Daoy (cell line): ENCODE measurements around the gene DRAXIN. TPM values are rescaled to one million over a fixed set of nuclear protein-coding genes. Genes with fewer than 3 reads are reported as not detected.
A peak's percentile ranks its signal among the peaks of the same experiment; 100 is the strongest.

Experiments used
- DNase-seq: peaks from one replicate; pipeline ENCODE4 v3.0.0-alpha.2; 2015; ENCODE audit warnings: low read depth
- total RNA-seq: library from RNA; depleted of rRNA; stranded (reverse); fragments of >200 nt; shearing (Covaris generic); gene quantifications from 2 replicates; pipeline ENCODE4 v1.2.3, GENCODE V29; 2014

Gene DRAXIN
- total RNA-seq, 1 experiment from 2014 or later, result 0.97 TPM

DNA sequence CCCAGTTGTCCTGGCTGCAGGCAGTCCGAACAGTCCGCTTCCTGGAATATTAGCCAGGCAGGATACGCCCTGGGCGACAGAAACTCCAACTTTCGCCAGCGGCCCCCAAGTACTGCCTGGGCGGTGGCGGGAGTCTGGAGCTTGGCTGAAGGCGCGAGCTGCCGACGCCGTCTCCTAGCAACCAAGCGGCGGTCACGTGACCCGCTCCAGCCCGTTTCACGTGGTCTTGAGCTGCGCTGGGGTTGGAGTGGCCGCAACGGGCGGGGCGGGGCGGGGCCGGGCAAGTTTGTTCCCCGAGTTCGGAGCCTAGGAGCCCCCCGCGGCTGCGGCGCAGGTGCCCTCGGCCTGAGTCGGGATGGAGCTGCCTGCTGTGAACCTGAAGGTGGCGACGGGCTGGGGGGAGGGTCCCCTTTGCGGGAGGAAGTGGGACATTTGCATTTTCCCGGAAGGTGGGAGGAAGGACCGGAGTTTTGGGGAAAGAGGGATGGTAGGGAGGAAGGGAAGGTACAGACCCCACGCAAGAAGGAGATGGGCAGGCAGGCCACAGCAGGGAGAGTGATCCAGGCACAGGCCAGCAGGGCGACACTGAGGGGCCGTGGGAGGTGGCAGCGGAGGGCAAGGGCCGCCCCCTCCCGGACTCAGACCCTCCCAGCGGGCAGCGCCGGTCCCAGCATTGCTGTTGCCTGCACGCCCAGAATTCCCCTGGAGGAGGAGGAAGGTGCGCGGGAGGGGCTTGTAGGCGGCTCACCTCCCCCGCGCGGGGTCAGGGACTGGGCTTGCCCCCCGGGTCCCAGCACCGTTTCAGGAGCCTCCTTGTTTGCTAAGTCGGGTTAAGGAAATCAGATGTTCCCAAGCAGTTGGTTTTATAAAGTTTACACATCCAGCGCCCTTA, 44.6 kb downstream of the DRAXIN start, which contains the start of gene AGTRAP:
AGTRAP (plus strand) TSS at position 283 of the 892 bp plus-strand sequence; CDS start at position 356, 73 bp downstream.
- DNase-seq, result peak; percentile 97

DNA sequence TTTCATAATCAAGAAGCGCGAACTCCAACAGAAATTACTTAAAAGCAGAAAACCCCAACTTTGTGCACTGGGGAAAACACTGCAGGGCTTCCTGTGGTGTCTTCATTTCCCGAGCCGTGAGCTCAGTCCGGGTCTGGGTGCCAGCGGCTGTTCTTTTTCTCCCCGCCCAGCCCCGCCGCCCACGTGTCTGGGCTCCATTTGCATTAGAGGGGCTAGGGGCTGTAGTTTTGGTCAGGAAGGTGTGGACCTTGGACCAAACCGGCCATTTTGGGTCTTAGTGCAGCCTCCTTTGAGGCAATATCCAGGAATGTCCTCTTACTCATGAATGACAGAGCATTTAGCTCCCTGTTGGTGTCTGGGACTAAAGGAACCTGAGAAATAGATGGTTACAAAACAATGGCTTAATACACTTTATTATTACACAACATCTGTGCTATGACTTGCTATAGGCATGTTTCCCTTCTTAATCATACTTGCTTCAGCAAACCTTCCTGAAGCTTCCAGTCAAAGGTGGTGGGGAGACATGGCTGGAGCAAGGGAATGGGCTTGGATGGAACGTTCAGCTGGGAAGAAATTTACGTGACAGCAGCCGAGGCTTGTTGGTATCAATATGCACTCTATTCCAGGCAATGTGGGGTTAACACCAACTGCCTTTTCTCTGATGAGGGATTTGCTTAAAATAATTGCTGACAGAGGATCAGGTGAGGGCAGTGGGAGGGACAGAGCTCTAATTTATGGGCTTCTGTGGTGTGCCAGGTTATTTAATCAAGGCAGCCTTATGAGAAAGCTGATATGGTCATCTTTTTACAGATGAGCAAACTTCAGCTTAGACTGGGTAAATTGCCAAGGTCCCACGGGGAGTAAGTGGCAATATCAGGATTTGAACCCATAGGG, 45.5 kb downstream of the DRAXIN start:
- DNase-seq, result peak; percentile 54

DNA sequence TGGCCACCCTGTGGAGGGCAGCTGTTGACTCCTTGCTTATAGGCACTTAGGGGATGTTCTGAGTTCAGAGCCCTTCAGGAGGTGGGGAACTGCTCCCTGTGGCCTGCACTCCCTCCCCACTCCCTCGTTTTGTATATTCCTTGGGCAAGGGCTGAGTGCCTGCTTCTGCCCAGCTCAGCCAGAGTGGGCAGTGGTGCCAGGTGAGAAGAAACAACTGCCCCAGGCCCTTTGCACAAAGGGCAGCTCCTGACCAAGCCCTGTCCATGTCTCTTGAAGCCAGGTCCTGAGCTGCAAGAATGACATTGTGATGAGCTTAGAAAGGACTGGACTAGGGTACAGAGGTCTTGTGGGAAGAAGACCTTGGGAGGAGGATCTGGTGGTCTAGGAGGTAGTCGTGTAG, 46.6 kb downstream of the DRAXIN start:
- no peak for DNase-seq

DNA sequence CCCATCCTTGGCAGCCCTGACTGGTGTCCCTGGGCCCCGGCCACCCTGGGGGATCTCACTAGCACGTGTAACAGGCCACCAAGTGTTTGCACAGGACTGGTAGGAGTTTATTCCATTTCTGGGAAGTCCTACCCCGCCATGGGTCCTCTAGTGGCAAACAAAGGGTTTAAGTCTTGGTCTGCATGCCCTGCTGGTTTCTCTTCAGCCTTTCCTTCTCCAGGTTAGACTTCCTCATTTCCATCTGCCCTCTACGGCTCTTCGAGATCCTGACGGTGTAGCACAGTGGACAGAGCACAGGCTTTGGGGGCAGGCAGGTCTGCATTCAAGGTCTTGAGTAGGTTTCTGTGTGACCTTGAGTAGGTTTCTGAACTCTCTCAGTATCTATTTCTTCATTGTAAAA, 47.3 kb downstream of the DRAXIN start:
- no peak for DNase-seq

DNA sequence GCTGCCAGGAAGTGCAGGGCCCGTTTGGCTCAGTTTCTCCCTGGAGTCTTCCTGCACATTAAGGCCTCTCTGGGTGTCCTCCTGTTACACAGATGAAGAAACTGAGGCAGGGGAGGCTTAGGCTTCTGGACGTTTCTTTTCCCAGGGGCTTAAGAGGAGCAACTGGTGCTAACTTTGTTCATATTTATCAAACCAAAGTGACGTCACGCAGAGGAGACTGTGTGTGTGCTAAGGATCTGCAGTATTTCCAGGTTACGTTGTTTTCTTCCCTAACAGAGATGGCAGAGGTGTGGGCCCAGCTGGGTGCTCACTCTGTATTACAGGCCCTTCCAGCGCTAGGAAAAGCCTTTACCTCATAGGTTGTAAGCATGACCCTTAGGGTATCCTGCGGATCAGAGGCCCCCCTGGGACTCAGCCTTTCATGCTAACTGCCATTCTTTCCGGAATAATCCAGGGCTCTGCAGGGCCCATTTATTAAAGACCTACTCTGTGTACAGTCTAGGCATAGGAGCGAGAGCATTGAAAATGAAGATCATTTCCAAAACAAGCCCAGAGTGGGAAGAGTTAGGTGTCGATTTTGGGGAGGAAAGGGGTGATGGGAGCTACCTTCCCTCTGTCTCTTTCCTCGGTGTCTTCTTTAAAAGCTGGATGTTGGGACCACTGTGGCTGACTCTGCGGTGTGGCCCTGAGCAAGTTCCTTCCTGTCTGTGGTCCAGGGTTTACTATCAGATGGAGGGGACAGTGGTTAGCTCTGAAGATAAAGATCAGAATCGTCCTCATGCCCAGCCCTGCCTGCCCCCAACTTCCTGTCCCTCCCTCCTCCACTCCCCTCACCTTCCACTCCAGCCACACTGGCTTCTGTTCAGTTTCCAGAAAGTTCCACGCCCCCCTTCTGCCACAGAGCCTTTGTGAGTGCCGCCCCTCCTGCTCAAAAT, 49.0 kb downstream of the DRAXIN start:
- no peak for DNase-seq

DNA sequence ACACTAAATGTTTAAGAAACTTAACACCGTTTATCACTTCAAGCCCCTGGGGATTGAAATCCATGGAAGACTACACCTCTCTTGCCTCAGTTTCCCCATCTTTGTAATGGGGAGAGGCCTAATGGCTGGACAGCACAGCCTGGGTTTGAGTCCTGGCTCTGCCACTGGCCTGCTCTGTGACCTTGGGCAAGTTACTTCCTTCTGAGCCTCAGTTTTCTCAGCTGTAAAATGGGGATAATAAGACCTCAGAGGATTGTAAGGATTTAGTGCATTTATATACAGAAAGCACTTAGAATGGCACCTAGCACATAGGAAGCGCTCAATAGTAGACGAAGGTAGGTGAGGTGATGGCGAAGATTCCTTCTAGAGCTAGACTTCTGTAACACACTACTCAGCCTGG, 50.0 kb downstream of the DRAXIN start:
- DNase-seq, result no peak

DNA sequence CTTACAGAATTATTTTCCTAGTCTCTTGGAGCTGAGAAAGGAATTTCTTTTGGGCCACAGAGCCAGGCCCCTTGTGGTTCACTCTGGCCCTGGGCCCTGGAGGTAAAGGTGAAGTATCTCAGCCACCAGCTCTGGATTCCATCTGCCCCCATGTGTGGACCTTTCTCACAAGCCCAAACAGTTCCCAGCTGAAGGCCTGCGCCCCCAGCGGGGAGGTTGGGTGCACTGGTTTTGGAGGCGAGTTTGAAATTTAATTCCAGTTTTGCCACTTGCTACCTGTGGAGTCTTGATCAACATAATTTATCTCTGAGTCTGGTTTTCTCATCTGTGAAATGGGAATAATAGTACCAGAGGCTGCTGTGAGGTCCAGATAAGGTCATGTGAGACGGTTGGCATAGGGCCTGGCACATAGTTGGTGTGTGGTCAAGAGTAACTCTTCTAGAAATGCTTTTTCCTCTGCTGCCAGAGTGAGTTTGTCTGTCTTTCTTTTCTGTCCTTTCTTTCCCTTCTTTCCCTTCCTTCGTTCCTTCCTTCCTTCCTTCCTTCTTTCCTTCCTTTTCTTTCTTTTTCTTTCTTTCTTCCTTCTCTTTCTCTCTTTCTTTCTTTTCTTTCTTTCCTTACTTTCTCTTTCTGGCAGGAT, 50.5 kb downstream of the DRAXIN start:
- DNase-seq, result no peak

DNA sequence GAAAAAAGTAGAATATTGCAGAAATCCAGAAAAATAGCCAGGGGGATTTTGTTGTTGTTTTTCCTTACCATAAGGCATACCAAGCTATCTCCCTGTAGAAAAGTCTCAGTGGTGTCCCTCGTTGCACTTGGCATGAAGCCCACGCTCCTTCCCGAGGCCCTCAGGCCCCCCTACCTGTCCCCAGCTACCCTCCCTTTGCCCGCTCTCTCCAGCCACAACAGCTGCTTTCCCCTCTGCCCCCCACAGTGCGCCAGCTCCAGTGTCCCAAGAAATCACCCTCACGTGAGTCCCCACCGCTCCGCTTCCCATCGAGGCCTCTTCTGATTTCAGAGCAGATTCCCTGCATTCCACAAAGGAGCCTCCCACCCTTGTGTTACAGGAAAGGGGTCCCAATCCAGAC, 52.8 kb downstream of the DRAXIN start:
- no peak for DNase-seq

DNA sequence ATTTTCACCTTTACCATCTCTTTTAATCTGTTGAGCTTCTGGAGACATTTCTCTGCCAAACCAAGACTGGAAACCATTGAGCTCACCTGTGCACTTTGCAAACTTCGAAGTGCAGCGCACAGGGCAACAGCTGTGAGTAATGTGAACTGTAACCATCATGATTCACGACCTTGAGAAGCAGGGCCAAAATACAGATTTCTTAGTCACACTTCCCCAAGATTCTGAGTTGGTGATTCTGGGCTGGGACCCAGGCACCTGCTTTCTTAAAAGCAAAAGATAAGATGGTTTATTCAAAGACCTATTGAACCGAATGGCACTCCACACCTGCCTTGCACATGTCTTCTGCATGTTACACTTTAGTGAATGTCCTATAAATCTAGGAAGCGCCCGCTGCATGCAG, 54.6 kb downstream of the DRAXIN start:
- no peak for DNase-seq

DNA sequence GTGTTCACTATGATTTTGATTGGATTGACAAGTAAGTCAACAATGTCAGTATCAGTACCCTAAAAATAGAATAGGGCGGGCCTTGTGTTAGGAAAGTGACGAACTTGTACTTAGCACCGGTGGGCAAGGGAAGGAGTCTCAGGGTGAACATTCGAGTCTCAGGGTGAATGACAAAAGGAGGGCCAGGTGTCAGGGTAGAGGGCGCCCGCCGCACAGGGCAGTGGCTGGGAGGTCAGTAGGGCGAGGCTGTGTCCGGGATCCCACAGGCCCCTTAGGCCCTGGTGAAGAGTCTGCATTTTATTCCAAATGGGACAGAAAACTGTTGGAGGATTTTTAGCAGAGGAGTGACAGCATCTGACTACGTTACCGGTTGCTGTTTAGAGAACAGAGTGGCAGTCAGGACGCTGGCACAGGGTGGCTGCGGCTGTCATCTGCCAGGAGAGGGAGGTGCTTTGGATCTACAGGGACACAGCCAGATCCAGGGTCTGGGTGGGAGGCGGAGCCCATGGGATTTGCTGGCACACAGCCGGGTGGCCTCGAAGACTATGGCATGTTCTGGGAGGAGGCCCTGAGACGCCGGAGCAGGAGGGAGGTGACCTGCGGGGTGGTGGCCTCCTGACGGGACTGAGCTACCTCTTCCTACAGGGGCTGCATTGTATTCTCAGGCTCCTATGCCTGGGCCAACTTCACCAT, 55.4 kb downstream of the DRAXIN start:
- no peak for DNase-seq

DNA sequence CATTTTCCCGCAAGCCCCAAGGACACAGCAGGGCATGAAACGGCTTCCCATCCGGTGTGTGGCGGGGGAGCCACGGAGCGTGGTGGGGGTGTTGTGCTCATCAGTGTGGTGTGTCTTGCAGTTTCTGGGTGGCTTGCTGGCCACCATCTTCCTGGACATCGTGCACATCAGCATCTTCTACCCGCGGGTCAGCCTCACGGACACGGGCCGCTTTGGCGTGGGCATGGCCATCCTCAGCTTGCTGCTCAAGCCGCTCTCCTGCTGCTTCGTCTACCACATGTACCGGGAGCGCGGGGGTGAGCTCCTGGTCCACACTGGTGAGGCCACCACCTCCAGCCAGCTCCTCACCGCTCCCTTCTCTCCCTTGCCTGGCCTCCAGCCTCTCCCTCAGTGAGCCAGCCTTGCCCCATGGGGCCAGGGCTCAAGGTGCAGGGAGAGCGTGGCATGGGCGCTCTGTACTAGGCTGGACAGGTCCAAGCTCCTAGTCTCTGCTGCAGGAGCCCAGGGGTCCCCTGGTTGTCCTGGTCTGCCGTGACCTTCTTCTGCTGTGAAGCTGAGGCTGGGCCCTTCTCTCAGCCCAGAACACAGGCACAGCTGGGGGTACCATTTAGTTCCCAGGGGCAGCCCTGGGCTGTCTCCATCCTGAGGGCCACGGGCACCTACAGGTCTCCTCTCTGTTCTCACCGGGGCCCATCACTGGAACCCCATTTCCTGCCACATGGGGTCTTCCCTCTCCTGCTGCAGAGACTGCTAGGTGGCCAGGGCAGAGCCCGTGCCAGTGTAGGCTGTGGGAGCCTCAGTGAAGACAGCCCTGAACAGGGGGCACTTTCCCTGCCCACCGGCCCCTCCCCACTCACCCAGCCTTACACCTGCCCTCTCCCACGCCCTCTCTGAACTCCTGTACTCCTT, 57.0 kb downstream of the DRAXIN start:
- no peak for DNase-seq

DNA sequence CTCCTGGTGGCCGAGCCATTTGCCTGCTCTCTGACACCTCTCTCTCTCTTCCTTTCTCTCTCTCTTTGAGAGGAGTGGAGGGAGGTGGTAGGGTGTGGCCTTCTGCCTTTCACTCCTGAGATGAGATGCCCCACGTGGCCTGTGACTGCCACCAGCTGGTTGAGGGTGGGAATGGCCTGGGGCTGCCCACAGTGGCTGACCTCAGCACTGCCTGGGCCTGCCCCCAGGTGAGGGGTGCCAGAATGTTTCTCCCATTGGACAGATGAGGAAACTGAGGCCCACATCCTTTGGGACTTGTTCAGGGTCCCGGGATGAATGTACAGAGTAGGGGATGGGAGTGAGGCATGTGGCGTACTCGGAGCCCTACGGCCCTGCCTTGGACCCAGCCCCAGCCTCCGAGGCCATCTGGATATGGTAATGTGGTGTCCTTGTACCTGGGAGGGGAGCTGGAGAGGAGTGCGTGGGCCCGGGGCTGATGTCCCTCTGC, 57.7 kb downstream of the DRAXIN start:
- DNase-seq, result peak; percentile 67

DNA sequence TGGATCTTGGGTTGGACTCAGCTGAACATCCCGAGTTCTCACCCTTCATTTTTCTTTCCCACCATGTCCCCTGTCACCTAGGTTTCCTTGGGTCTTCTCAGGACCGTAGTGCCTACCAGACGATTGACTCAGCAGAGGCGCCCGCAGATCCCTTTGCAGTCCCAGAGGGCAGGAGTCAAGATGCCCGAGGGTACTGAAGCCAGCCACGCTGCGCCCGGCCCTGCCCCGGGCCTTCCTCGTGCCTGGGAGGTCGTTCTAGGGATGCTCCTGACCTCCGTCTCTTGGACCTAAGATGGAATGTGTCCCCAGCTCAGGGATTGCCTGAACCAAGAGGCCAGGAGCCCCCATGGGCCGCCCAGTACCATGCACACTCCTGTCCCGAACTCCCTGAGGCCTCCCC, 58.5 kb downstream of the DRAXIN start:
- no peak for DNase-seq

DNA sequence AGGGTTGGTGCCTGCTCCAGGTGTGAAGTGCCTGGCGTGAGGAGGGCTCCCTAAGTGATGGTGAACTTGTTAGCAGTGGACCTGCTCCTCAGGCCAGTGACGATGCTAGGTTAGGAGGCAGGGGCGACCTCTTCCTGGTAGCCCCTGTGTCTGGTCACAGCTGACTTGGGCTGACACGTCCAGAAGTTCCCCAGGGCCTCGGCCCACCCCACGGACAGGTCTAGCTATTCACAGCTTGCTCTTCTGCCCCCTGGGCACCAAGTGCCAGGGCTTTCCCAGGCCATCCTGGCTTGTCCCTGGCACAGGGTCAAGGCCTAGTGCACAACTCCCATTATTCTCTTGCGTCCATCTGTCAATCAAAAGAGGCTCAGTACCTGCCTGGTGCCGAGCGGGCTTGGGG, 59.6 kb downstream of the DRAXIN start:
- no peak for DNase-seq

DNA sequence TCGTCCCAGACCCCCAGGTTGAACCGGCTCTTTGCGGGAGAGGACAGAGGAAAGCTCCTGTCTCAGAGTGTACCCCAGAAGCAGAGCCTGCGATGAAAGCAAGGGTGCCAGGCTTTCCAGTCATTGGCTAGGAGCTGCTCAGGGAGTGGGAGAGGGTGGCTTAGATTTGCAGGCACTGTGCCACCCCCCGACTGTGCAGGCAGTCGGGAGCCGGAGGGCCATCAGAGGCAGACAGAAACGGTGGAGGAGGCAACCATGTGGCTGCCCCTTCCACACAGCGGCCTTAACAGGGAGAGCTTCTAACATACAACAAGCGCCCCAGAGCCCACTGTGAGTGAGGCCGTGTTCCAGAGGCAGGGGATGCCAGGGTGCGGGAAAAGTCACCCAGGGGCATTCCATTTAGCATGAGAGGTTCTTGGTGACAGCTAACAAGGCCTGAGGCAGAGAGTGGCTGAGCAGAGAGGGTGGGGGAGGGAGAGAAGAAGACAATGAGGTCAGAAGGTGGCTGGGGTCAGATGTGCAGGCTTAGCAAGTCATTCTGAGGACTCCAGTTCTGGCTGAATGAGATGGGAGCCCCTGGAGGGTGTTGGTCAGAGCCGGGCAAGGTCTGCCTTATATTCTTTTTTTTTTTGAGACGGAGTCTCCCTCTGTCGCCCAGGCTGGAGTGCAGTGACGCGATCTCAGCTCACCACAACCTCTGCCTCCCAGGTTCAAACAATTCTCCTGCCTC, 61.0 kb downstream of the DRAXIN start:
- no peak for DNase-seq

DNA sequence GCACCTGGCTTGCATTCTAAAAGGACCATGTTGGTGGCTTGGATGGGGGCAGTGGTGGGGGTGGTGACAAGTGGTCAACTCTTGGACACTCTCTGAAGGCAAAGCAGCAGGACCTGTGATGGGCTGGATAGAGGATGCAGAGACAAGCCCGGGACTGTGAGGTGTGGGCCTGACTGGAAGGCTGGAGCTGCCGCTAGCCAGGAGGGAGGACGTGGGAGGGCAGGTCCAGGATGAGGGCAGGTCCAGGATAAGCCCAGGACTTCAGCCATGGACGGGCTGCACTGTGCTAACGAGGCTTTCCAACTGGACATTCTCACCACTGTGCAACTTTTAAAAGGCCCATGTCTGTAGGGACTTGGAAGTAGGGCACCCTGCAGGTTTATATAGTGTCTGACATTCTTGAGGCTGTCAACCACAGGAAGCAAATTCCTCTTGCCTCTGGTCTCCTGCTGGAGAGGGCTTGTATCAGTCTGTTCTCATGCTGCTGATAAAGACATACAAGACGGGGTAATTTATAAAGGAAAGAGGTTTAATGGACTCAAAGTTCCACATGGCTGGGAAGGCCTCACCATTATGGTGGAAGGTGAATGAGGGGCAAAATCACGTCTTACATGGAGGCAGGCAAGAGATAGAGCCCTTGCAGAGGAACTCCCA, 62.2 kb downstream of the DRAXIN start:
- no peak for DNase-seq

DNA sequence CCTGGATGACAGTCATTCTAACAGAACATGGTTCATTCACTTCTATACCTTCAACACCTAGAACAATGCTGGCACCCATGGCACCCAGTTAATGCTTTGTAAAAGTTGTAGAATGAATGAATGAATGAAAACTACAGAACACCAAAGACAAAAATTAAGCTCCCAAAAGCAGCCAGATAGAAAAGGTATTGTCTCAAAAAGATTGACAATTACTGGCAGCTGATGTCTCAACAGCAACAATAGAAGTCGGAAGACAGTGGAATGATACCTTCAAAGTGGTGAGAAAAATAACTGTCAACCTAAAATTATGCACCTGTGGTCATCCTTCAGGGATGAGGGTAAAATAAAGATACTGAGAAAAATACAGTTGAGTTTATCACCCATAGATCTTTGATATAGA, 65.5 kb downstream of the DRAXIN start:
- DNase-seq, result no peak

DNA sequence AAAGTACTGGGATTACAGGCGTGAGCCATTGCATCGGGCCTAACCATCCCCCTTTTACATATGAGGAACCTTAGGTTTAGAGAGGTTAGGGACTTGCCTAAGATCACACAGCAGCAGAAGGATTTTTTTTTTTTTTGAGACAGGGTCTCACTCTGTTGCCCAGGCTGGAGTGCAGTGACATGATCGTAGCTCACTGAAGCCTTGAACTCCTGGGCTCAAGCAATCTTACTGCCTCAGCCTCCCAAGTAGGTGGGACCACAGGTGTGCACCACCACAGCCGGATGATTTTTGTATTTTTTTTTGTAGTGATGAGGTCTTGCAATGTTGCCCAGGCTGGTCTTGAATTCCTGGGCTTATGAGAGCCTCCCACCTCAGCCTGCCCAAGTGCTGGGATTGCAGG, 68.3 kb downstream of the DRAXIN start:
- no peak for DNase-seq
